Measurements from ENCODE around the gene LAMA2. TPM values are rescaled to one million over a fixed set of nuclear protein-coding genes. Genes with fewer than 3 reads are reported as not detected.

The LAMA2 gene
- total RNA-seq, 1 donor from 2014 or later, result 1.4 TPM

DNA sequence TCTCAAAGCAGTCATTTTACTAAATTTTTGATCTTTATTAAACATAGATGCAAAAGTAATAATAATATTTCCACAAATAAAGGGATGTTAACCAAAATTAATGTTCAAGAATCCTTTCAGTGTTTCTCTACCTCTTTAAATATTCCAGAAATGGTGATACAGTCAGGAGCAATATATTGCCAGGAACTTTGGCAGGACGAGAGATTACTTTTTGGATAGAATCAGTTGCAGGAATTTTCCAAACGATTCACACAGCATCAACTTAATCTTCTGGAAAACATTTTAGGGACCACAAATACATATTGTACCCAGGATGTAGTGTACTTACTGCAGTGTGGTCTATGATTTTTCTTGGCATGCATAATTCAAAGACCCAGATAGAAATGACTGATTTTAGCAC, 125.7 kb downstream of the LAMA2 start:
- Histone ChIP-seq H3K36me3 (ENCODE audit: control insufficient read depth, insufficient read depth, low read length) (no peaks in the 10 kb centered on the region), H3K27me3 (ENCODE audit: control insufficient read depth, insufficient read depth, low read length) (no peaks in the 10 kb centered on the region), H3K4me3 (ENCODE audit: low read depth, low read length) (no peak overlapping the region)
- no peak for DNase-seq (ENCODE audit: low read depth)
- no peak for TF ChIP-seq CTCF (IDR thresholded peaks at IDR 0.05; ENCODE audit: insufficient read depth, low read length, poor library complexity, severe bottlenecking)

DNA sequence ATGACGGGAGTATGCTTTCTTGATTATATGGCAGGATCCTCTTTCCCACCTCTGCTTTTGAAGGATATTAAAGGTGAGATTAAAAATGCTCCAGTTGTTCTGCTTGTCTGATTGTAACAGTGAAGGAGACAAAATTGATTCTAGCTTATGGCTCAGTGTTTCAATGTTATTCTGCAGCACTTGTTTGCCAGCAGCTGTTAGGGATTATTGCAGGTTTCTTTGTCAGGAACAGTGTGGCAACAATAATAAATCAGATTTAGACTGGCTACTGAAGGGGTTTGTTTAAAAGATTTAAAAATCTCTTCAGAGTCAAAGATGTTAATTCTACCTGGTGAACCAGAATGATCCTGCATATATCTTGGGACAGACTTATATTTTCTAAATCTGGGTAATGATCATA, 126.9 kb downstream of the LAMA2 start:
- no peak for DNase-seq (ENCODE audit: low read depth)
- no peaks in the 10 kb centered on the region for H3K27me3 ChIP-seq (ENCODE audit: control insufficient read depth, insufficient read depth, low read length)
- no peak overlapping the region for H3K4me3 ChIP-seq (ENCODE audit: low read depth, low read length)
- H3K36me3 ChIP-seq (ENCODE audit: control insufficient read depth, insufficient read depth, low read length), result no peaks in the 10 kb centered on the region
- TF ChIP-seq CTCF (IDR thresholded peaks at IDR 0.05; ENCODE audit: insufficient read depth, low read length, poor library complexity, severe bottlenecking), result no peak

DNA sequence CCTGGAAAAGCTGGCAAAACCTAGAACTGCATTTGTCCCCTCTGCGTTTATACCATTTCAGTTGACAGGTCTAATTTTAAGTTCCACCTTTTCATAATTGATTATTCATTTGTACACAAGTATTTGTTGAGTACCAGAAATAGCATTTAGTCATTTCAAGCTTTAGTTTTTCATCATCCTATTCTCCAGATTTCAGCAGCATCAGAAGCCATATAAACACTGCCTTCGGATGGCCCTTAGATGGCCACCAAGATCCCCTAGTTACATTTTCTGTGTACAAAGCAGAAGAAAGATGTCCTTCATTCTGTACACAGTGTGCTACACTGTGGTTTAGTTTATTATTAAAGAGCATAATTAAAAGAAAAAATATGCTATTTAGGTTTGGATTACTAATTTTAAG, 131.4 kb downstream of the LAMA2 start:
- TF ChIP-seq CTCF (IDR thresholded peaks at IDR 0.05; ENCODE audit: insufficient read depth, low read length, poor library complexity, severe bottlenecking), result no peak
- DNase-seq (ENCODE audit: low read depth), result no peak
- Histone ChIP-seq H3K36me3 (ENCODE audit: control insufficient read depth, insufficient read depth, low read length) (no peaks in the 10 kb centered on the region), H3K27me3 (ENCODE audit: control insufficient read depth, insufficient read depth, low read length) (no peaks in the 10 kb centered on the region), H3K4me3 (ENCODE audit: low read depth, low read length) (no peak overlapping the region)

DNA sequence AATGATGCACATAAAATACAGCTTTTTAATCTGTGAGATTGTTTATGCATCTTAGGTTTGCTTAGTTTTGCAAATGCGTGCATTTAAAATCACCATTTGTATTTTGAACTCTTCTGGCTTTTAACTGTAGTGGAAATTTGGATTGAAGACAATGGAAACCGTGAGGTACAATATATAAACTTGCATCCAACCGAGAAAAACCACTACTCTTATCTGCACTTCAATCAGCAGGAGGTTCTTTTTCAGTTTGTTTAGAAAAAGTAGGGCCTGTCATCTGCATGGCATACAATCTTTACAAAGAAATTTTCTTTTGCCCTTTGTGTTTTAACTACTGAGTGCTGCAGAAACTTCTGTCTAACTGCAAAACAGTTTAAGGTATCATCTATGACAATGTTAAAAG, 132.8 kb downstream of the LAMA2 start:
- DNase-seq (ENCODE audit: low read depth), result no peak
- Histone ChIP-seq H3K27me3 (ENCODE audit: control insufficient read depth, insufficient read depth, low read length) (no peaks in the 10 kb centered on the region), H3K4me3 (ENCODE audit: low read depth, low read length) (no peak overlapping the region), H3K36me3 (ENCODE audit: control insufficient read depth, insufficient read depth, low read length) (no peaks in the 10 kb centered on the region)
- TF ChIP-seq CTCF (IDR thresholded peaks at IDR 0.05; ENCODE audit: insufficient read depth, low read length, poor library complexity, severe bottlenecking), result no peak

DNA sequence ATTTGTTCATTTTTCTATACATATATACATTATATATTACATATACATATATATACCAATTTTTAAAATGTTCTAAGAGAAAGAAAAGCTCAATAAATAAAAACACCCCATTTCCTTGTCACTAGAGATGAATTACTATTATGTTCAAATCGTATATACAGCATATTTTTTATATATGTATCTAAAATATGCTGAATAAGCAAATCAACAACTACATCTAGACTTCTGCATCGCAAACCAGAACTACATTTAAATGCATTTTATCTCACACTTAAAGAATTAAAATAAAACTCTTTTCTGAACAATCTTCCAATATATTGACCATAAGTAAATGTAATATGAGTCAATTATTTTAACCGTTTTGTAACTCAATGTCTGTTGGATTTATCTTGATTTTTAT, 133.9 kb downstream of the LAMA2 start:
- no peak for TF ChIP-seq CTCF (IDR thresholded peaks at IDR 0.05; ENCODE audit: insufficient read depth, low read length, poor library complexity, severe bottlenecking)
- Histone ChIP-seq H3K4me3 (ENCODE audit: low read depth, low read length) (no peak overlapping the region), H3K36me3 (ENCODE audit: control insufficient read depth, insufficient read depth, low read length) (no peaks in the 10 kb centered on the region), H3K27me3 (ENCODE audit: control insufficient read depth, insufficient read depth, low read length) (no peaks in the 10 kb centered on the region)
- no peak for DNase-seq (ENCODE audit: low read depth)

- DNase-seq (ENCODE audit: low read depth), result no peak
- H3K4me3 ChIP-seq (ENCODE audit: low read depth, low read length), result no peak overlapping the region
- no peaks in the 10 kb centered on the region for H3K36me3 ChIP-seq (ENCODE audit: control insufficient read depth, insufficient read depth, low read length)
- TF ChIP-seq CTCF (IDR thresholded peaks at IDR 0.05; ENCODE audit: insufficient read depth, low read length, poor library complexity, severe bottlenecking), result no peak
- H3K27me3 ChIP-seq (ENCODE audit: control insufficient read depth, insufficient read depth, low read length), result no peaks in the 10 kb centered on the region
Observed at GRCh38 chr6:129022011-129022553, 139.1 kb downstream of the LAMA2 start.

Measured in kidney epithelial cell (primary cell).